GM23248 (cell line): ENCODE data around the gene RNF152.

Experiments used
- EZH2 ChIP-seq: fragments of 200-600 bp; sonication (generic); IDR thresholded peaks from 2 replicates; pipeline ENCODE4 v1.6.1; 2018; ENCODE audit warnings: antibody characterized with exemption, mild to moderate bottlenecking; ENCODE audit not compliant: insufficient read depth, poor library complexity, severe bottlenecking
- EZH2phosphoT487 ChIP-seq: fragments of 200-600 bp; sonication (generic); IDR thresholded peaks from 2 replicates; pipeline ENCODE4 v1.6.1; 2018; ENCODE audit warnings: antibody characterized with exemption, moderate library complexity, mild to moderate bottlenecking, low read depth; ENCODE audit not compliant: insufficient read depth

DNA sequence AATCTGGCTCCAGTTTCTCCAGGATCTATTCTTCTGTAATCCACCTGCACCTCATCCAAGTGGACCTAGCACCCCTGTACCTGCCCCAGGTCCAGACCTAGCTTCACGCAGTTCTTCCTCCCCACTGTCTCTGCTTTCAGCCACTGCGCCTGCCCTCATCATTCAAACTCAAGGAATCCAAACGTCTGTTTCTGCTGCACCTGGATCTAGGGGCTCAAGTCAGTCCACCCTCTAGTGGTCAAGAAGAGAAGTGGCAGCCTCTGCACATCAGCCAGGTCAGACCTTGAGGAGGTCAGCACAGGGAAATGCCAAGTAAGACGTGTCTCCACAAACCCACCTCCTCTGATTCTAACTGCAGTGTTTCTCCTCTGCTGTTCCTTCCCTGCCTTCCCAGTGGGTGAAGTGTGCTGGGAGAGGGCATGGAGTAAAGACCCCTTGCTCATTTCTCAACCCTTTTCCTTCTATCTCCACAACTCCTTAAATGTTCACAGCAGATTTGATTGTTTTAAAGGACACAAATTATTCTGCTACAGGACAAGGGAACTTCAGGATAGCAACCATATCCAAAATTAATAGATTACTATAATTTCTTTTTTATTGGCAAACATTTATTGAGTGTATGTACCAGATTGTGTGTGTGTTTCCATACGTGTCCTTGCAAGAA, 8.6 kb upstream of the RNF152 start:
- TF ChIP-seq EZH2 (no peak), EZH2phosphoT487 (no peak)
